ENCODE results near the gene RTP3.
"Not testable (repeated sequence)": the region's sequence is repeated elsewhere in the genome, so short reads cannot be mapped to it uniquely, and the experiment has no call there.

Gene RTP3

DNA sequence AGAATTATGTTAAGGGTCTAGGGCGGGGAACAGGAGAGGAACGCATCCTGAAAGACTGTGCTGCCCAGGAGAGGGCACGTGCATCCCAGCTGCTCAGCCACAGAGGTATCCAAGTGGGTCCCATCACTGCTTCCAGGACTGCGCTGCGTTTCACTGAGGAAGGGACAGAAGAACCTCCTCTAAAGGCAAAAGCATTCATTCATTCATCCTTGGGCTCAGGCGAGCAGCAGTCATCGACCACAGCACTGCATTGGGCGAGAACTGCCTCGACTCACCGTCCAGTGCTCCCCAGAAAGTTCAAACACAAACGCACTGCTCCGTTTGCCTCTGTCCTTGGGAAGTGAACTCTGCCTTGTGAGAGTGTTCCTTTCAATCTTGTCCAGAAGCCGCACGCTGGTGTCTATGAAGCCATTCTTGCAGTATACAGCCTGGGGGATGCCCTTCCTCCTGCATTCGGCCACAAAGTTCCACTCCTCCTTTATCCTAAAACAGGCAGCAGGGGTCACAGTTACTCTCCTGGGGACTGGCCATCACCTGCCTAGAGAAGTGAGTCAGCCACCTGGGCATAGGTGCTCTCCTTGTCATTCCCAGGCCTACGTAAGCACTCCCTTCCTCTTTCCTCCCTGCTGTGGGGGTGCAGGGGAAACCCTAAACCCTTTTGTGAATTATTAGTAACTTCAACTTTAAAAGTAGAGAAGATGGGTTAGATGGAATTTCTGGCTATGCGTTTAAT is 47.2 kb downstream of the RTP3 start:
- no peak for DNase-seq (ENCODE audit: low read depth in 2 of 3, low spot score in 2 of 3)

DNA sequence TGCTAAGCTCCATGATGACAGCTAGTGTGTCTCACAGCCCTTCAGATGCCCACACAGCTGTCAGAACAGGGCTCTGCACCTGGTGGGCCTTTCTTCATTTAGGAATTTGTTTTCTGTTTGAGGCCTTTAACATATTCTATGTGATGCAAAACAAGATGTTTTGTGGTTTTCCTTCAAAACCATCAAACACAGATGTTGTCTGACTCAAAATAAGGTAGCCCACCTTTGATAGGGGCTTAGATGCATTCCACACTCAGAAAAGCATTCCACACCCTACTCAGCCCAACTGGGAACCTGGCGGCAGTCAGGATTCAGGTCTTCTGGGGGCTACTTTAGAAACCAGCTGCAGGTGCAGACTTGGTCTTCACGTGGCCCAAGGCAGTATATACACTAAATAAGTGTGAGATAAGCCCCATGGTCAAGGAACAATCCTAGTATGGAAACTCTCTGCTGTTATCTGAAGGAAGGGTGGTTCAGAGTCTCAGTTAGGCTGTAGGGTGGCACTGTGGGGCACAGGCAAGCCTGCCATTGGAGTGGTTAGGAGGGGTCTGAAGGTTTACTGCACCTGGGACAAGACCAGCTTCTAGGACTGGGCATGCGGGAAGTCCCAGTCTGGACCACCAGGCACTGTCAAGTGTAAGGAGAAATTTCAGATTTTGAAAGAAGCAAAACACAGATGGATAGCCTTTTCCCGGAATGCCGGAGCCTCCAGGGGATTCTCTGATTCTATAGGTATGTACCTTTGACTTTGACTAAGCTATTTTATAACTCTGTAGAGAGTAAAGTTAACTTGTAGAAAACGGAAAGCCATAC is 48.2 kb downstream of the RTP3 start:
- DNase-seq (ENCODE audit: low read depth in 2 of 3, low spot score in 2 of 3), result no peak

DNA sequence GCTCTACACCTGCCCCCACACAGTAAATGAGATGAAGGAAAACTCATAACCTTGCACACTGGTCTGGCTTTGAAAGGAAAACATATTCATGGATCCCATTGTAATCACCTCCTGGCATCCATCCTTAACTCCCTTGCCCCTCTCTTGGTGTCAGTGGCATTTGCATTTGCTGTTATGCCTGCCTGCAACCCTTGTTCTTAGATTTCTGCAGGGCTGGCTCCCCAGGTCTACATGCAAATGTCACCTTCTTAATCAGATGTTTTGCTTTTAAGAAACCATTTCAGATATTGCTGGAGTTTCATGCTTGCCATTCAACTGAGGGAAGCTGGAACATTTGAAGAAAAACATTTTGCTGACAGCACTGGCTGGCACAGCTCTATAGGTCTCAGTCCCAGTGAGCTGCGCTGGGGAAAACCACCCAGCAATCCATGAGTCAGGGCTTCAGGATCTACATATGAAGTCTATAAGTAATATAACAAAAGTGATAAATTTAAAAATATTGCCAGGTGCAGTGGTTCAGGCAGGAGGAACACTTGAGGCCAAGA is 49.2 kb downstream of the RTP3 start:
- DNase-seq (ENCODE audit: low read depth in 2 of 3, low spot score in 2 of 3), result no peak

DNA sequence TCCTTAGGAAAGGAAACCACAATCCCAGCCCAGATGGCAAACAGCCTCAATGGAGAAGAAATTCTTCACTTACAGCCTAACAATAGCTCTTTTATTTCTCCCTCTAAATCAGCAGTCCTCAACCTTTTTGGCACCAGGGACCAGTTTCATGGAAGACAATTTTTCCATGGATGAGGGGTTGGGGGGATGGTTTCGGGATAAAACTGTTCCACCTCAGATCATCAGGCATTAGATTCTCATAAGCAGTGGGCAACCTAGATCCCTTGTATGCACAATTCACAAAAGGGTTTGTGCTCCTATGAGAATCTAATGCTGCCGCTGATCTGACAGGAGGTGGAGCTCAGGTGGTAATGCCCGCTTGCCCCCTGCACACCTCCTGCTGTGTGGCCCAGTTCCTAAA is 50.8 kb downstream of the RTP3 start:
- not testable (repeated sequence) for DNase-seq (ENCODE audit: low read depth in 2 of 3, low spot score in 2 of 3)

DNA sequence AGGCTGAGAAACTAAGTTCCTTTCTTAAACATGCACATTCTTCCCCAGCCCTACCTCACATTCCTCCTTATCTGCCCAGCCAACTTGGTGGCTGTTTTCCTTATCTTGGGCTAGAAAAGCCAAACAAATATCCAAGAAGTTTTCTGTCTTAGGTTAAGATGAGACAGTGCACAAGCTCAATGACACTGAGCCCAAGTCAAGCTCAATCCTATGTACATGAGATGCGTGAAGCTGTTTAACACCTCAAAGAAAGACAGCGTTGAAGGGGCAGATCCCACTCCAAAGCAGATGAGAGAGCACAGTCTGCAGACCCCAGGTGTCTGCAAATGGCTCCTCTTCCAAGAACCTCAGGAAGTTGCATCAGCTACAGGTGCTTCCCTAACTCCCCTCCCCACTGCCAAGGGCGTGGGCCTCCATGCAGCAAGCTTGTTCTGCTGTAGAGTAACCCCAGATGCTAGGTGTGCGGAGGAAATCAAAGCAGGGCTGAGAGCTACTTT is 51.7 kb downstream of the RTP3 start:
- DNase-seq (ENCODE audit: low read depth in 2 of 3, low spot score in 2 of 3), result no peak

DNA sequence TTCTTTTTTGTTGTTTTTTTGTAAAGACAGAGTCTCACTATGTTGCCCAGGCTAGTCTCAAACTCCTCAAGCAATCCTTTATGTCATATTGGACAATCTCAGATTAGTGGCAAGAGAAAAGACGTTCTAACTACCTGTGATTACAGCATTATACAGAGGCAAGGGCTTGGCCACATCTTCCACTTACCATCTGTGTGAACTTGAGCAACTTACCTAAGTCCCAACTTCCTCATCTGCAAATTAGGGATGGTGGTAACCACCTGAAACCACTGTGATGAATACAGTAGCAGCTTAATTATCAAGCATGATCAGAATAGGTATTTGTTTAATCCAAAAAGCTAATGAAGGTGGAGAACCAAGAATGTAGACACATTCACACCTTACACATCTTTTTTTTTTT is 52.2 kb downstream of the RTP3 start:
- DNase-seq (ENCODE audit: low read depth in 2 of 3, low spot score in 2 of 3), result no peak
